Measurements from ENCODE around the gene BARHL1. TPM values are rescaled to one million over a fixed set of nuclear protein-coding genes. Genes with fewer than 3 reads are reported as not detected.

BARHL1 gene
- polyA plus RNA-seq, 1 donor (not counting 4 experiments of a cell fraction or from before 2014, with no cell fraction given) = not detected

DNA sequence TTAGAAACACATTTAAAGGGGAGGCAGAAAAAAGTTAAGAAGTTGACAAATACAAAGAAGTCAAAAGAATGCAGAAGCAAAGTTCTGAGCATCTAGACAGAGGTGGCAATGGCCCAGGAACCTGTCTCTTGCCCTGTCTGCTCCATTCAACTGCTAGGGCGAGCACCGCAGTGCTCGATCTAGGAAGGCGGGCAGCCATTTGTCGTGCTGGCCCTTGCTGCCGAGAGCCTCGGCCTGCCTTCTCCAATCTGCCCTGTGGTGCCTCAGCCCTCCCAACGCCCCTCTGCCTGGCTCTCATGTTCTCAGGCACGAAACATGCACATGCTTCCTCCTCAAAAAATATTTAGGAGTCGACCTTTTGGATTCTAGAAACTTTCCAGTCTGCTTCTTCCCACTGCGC, 45.2 kb downstream of the BARHL1 start:
- H3K27ac ChIP-seq (ENCODE audit: control insufficient read depth, insufficient read depth, low read length) = no peak overlapping the region
- H3K27me3 ChIP-seq (ENCODE audit: control insufficient read depth, extremely low read depth, insufficient read depth, low read length) = no peaks in the 10 kb centered on the region
- H3K4me3 ChIP-seq (ENCODE audit: control insufficient read depth in 2 of 3, extremely low read depth in 1 of 3, insufficient read depth in 2 of 3, low read depth in 1 of 3, low read length in 3 of 3) = no peak overlapping the region
- no peaks in the 10 kb centered on the region for H3K9me3 ChIP-seq (ENCODE audit: control insufficient read depth, low read depth, low read length)
- DNase-seq (ENCODE audit: low read depth, low spot score) = no peak
- no peak overlapping the region for H3K4me2 ChIP-seq (ENCODE audit: control insufficient read depth, extremely low read depth, insufficient read depth, low read depth, low read length)
- no peak for TF ChIP-seq EZH2 (IDR thresholded peaks at IDR 0.05; ENCODE audit: low read length)
- TF ChIP-seq, protein P1, sequence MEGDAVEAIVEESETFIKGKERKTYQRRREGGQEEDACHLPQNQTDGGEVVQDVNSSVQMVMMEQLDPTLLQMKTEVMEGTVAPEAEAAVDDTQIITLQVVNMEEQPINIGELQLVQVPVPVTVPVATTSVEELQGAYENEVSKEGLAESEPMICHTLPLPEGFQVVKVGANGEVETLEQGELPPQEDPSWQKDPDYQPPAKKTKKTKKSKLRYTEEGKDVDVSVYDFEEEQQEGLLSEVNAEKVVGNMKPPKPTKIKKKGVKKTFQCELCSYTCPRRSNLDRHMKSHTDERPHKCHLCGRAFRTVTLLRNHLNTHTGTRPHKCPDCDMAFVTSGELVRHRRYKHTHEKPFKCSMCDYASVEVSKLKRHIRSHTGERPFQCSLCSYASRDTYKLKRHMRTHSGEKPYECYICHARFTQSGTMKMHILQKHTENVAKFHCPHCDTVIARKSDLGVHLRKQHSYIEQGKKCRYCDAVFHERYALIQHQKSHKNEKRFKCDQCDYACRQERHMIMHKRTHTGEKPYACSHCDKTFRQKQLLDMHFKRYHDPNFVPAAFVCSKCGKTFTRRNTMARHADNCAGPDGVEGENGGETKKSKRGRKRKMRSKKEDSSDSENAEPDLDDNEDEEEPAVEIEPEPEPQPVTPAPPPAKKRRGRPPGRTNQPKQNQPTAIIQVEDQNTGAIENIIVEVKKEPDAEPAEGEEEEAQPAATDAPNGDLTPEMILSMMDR (optimal IDR thresholded peaks at IDR 0.05 in 1 of 3, IDR thresholded peaks at IDR 0.05 in 1 of 3, conservative IDR thresholded peaks at IDR 0.05 in 1 of 3; ENCODE audit: extremely low read depth in 1 of 3, insufficient read depth in 2 of 3, low read length in 3 of 3) = no peak
- H3K4me1 ChIP-seq (ENCODE audit: control insufficient read depth, extremely low read depth, insufficient read depth, low read length) = peaks cover 24% of the 10 kb centered on the region
- no peaks in the 10 kb centered on the region for H4K20me1 ChIP-seq (ENCODE audit: control insufficient read depth, extremely low read depth, insufficient read depth, low read length)
- no peak overlapping the region for H3K9ac ChIP-seq (ENCODE audit: control insufficient read depth, extremely low read depth, insufficient read depth, low read length)
- H2AFZ ChIP-seq (ENCODE audit: control insufficient read depth, low read length) = no peak overlapping the region
- peaks cover 19 to 21% of the 10 kb centered on the region in 2 experiments for H3K36me3 ChIP-seq (ENCODE audit: control insufficient read depth in 2 of 2, extremely low read depth in 1 of 2, insufficient read depth in 2 of 2, low read length in 2 of 2)
- dilution Hi-C loops (cut with MboI; ENCODE audit: extremely low pct_ligation_motif_present, low sequenced_read_pairs) = no loop called here
- FAIRE-seq = no peak
- no peaks in the 10 kb centered on the region for H3K79me2 ChIP-seq (ENCODE audit: control insufficient read depth, insufficient read depth, low read length)
- H3K9me1 ChIP-seq (ENCODE audit: control insufficient read depth, extremely low read depth, insufficient read depth, low read length) = peaks cover 3% of the 10 kb centered on the region

GRCh38 chr9:132628746-132629145, 46.3 kb downstream of the BARHL1 start:
- no peaks in the 10 kb centered on the region for H3K27me3 ChIP-seq (ENCODE audit: control insufficient read depth, extremely low read depth, insufficient read depth, low read length)
- no peaks in the 10 kb centered on the region for H4K20me1 ChIP-seq (ENCODE audit: control insufficient read depth, extremely low read depth, insufficient read depth, low read length)
- no peak overlapping the region for H3K27ac ChIP-seq (ENCODE audit: control insufficient read depth, insufficient read depth, low read length)
- H2AFZ ChIP-seq (ENCODE audit: control insufficient read depth, low read length) = no peak overlapping the region
- H3K4me1 ChIP-seq (ENCODE audit: control insufficient read depth, extremely low read depth, insufficient read depth, low read length) = peaks cover 30% of the 10 kb centered on the region
- no peaks in the 10 kb centered on the region for H3K79me2 ChIP-seq (ENCODE audit: control insufficient read depth, insufficient read depth, low read length)
- DNase-seq (ENCODE audit: low read depth, low spot score) (no peak), FAIRE-seq (no peak)
- H3K4me3 ChIP-seq (ENCODE audit: control insufficient read depth in 2 of 3, extremely low read depth in 1 of 3, insufficient read depth in 2 of 3, low read depth in 1 of 3, low read length in 3 of 3) = no peak overlapping the region
- H3K9ac ChIP-seq (ENCODE audit: control insufficient read depth, extremely low read depth, insufficient read depth, low read length) = no peak overlapping the region
- H3K4me2 ChIP-seq (ENCODE audit: control insufficient read depth, extremely low read depth, insufficient read depth, low read depth, low read length) = no peak overlapping the region
- no peaks in the 10 kb centered on the region for H3K9me3 ChIP-seq (ENCODE audit: control insufficient read depth, low read depth, low read length)
- peaks cover 18 to 21% of the 10 kb centered on the region in 2 experiments for H3K36me3 ChIP-seq (ENCODE audit: control insufficient read depth in 2 of 2, extremely low read depth in 1 of 2, insufficient read depth in 2 of 2, low read length in 2 of 2)
- no peak for TF ChIP-seq EZH2 (IDR thresholded peaks at IDR 0.05; ENCODE audit: low read length)
- TF ChIP-seq, protein P1 (optimal IDR thresholded peaks at IDR 0.05 in 1 of 3, IDR thresholded peaks at IDR 0.05 in 1 of 3, conservative IDR thresholded peaks at IDR 0.05 in 1 of 3; ENCODE audit: extremely low read depth in 1 of 3, insufficient read depth in 2 of 3, low read length in 3 of 3) = no peak
- H3K9me1 ChIP-seq (ENCODE audit: control insufficient read depth, extremely low read depth, insufficient read depth, low read length) = peaks cover 3% of the 10 kb centered on the region
- dilution Hi-C loops (cut with MboI; ENCODE audit: extremely low pct_ligation_motif_present, low sequenced_read_pairs) = no loop called here
